HepG2 (cell line): ENCODE data around the gene EPG5.

Source experiments
- ASH2L ChIP-seq: fragments of 300-600, 200-600 bp; sonication (generic); IDR thresholded peaks from 2 replicates; pipeline ENCODE4 v1.7.0; 2017; ENCODE audit warnings: low read depth, mild to moderate bottlenecking, moderate library complexity, mixed read lengths, low read length; ENCODE audit not compliant: insufficient read length
- PHF20 ChIP-seq: sonication (generic); formaldehyde crosslinking; IDR thresholded peaks from 2 replicates; pipeline ENCODE4 v1.5.0; 2020; ENCODE audit warnings: mild to moderate bottlenecking, missing genetic modification reagents
- UBTF ChIP-seq: sonication (generic); formaldehyde crosslinking; IDR thresholded peaks from 2 replicates; pipeline ENCODE4 v1.4.0; 2020; ENCODE audit warnings: mild to moderate bottlenecking, missing genetic modification reagents
- TF ChIP-seq, protein P1 (sequence below): sonication (generic); formaldehyde crosslinking; IDR thresholded peaks from 2 replicates; pipeline ENCODE4 v1.5.0; 2020; ENCODE audit warnings: missing genetic modification reagents

GRCh38 chr18:45900623-45901022 lies 66.5 kb downstream of the EPG5 start:
- TF ChIP-seq UBTF (no peak), ASH2L (no peak), PHF20 (CRISPR knock-in tag) (no peak)
- TF ChIP-seq, protein P1, sequence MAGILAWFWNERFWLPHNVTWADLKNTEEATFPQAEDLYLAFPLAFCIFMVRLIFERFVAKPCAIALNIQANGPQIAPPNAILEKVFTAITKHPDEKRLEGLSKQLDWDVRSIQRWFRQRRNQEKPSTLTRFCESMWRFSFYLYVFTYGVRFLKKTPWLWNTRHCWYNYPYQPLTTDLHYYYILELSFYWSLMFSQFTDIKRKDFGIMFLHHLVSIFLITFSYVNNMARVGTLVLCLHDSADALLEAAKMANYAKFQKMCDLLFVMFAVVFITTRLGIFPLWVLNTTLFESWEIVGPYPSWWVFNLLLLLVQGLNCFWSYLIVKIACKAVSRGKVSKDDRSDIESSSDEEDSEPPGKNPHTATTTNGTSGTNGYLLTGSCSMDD (CRISPR knock-in tag), result no peak
